Fibroblast of lung (primary cell): ENCODE results near the gene ZNF841.

Source experiments
- EZH2 ChIP-seq: IDR thresholded peaks from 2 replicates; pipeline ENCODE4 v1.5.1; 2012; ENCODE audit warnings: low read length, control low read depth, mild to moderate bottlenecking; ENCODE audit errors: missing control alignments
- TF ChIP-seq, protein P1 (sequence below), 2 donors: IDR thresholded peaks in 1 of 2; conservative IDR thresholded peaks in 1 of 2; 1 replicate in 1 of 2; 2 replicates in 1 of 2; pipeline ENCODE4 v1.5.1; 2011 to 2012; ENCODE audit warnings: low read length in 2 of 2, control low read depth in 1 of 2, inconsistent platforms in 1 of 2, low read depth in 1 of 2, mild to moderate bottlenecking in 1 of 2

DNA sequence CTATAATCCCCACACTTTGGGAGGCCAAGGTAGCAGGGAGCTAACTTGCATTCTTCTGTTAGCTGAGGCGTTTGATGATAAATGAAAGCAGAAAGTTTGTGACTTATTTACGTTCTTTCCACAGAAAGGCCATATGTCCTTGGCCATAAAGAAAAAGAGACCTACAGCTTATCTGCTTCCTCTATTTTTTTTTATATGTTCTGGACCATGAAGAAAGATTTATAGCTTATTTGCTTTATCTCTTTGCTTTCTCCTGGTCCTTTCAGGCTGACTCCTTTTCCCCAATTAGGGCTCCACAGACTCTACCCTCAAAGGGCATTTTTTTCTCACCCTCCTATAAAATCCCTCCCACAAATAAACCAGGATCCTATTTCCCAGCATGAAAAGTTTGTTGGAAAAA is 45.6 kb upstream of the ZNF841 start:
- TF ChIP-seq, protein P1, sequence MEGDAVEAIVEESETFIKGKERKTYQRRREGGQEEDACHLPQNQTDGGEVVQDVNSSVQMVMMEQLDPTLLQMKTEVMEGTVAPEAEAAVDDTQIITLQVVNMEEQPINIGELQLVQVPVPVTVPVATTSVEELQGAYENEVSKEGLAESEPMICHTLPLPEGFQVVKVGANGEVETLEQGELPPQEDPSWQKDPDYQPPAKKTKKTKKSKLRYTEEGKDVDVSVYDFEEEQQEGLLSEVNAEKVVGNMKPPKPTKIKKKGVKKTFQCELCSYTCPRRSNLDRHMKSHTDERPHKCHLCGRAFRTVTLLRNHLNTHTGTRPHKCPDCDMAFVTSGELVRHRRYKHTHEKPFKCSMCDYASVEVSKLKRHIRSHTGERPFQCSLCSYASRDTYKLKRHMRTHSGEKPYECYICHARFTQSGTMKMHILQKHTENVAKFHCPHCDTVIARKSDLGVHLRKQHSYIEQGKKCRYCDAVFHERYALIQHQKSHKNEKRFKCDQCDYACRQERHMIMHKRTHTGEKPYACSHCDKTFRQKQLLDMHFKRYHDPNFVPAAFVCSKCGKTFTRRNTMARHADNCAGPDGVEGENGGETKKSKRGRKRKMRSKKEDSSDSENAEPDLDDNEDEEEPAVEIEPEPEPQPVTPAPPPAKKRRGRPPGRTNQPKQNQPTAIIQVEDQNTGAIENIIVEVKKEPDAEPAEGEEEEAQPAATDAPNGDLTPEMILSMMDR (conservative IDR thresholded peaks at IDR 0.05 in 1 of 2, IDR thresholded peaks at IDR 0.05 in 1 of 2; ENCODE audit: low read depth in 1 of 2, low read length in 2 of 2), result no peak
- no peak for TF ChIP-seq EZH2
